ENCODE measurements around the gene RAD51B.

- TF ChIP-seq ZNF160 (CRISPR knock-in tag; IDR thresholded peaks at IDR 0.05) (no peak), CTCF (CRISPR knock-in tag; IDR thresholded peaks at IDR 0.05) (no peak), LBX2 (CRISPR knock-in tag; IDR thresholded peaks at IDR 0.05; ENCODE audit: borderline replicate concordance) (no peak), ZNF281 (CRISPR knock-in tag; IDR thresholded peaks at IDR 0.05; ENCODE audit: borderline replicate concordance) (no peak), NFIC (IDR thresholded peaks at IDR 0.05; ENCODE audit: low read length) (no peak), POLR2A (IDR thresholded peaks at IDR 0.05; ENCODE audit: insufficient read depth in 1 of 2, low read depth in 2 of 2, low read length in 2 of 2) (no peak), ZNF543 (CRISPR knock-in tag; IDR thresholded peaks at IDR 0.05) (no peak), MAX (IDR thresholded peaks at IDR 0.05) (no peak), GABPB1 (CRISPR knock-in tag; IDR thresholded peaks at IDR 0.05) (no peak)
These were observed 587.7 kb downstream of the RAD51B start for GRCh38 chr14:68407285-68407684.

Data from HepG2 (cell line).